GM19438 (cell line): Measurements from ENCODE around the gene ARHGAP15.

Experiments
- ATAC-seq: cut with Tn5 transposase; IDR thresholded peaks from one replicate; pipeline ENCODE4 v1.9.1; 2021; ENCODE audit warnings: low read depth; ENCODE audit not compliant: unreplicated experiment

Gene ARHGAP15

DNA sequence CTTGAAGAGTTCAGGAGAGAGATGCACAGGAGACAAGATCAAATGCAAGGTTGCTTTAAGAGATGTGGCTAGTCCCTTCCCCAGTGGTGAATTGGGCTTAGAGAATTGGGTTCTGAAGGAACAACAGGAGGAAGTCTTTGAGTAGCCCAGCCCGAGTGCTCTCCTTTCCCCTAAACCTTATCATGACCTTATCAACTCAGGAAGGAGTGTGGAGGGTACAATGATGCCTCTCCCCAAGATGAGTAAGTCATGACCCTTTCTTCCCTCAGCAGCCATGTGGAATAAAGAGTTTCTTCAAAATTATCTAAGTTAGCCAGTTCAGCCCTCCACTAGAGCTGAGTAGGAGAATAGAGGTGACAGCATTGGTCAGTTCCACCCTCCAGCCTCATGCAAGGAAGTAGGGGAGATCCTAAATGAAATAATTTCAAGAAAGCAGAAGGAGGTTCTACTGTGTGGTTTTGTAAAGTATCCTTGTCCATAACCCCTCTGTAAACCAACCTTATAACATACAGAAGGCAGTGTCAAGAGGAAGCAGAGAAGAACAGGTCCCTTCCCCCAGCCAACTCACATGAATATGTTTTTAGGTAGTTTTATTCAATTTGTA is 88.4 kb downstream of the ARHGAP15 start:
- ATAC-seq, result no peak

DNA sequence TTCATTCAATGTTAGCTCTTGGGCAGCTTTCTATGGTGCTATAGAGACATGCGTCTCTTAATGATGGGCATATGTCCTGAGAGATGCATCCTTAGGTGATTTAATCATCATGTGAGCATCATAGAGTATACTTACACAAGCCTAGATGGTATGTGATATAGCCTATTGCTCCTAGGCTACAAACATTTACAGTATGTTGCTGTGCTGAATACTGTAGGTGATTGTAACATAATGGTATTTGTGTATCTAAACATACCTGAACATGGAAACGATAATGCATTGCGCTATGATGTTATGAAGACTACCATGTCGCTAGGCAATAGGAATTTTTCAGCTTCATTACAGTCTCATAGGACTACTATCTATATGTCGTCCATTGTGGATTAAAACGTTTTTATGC is 89.4 kb downstream of the ARHGAP15 start:
- no peak for ATAC-seq

DNA sequence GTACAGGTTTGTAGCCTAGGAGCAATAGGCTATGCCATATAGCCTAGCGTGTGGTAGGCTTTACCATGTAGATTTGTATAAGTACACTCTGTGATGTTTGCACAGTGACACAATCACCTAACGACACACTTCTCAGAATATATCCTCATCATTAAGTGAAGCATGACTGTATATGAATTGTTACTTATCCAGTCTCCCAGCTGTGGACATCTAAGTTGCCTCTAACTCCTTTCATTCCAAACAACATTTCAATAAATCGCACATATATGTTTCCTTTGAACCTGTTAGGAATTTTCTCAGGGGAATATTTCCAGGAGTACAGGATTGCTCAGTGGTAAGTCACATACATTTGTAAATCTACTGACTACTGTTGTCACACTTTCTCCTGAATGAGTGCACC is 90.0 kb downstream of the ARHGAP15 start:
- no peak for ATAC-seq

- ATAC-seq, result no peak
Observed at GRCh38 chr2:143223556-143223955, 94.3 kb downstream of the ARHGAP15 start.

- ATAC-seq, result no peak
Observed at GRCh38 chr2:143225931-143226330, 96.7 kb downstream of the ARHGAP15 start.

DNA sequence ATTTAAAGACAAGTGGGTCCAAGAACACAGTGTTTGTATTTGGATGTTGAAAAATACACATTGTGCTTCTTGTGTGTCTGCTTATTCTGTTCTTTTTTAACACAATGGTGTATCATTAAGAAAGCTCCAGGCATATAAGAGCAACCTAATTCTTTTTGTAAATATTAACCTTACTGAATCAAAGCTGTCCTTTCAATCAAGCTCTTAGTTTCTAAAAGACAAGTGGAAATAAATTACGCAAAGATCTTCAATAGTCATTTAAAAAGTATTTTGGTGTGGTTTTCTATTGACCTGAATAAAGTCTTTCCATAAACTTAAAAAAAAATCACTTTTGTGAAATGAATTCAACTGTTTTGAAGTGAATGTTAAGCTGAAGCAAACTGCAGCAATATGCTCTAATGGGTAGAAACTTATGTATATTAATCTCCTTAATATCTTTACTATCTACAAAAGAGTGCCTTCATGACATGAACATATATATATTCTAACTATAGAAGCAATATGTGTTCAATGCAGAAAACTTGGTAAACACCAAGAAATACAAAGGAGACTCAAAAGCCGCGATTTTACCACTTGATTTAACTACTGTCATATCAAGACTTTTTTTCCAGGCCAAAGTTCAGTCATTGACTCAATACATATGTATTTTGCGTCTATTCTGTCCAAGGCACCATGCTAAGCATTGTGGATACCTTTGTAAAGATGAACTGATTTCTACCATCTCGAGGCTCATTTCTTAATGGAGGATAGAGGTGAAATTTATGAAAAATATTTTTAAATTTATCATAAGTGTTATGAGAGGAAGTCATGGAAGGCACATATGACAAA is 97.7 kb downstream of the ARHGAP15 start:
- ATAC-seq, result no peak

GRCh38 chr2:143229411-143229810 is 100.2 kb downstream of the ARHGAP15 start:
- ATAC-seq, result no peak

DNA sequence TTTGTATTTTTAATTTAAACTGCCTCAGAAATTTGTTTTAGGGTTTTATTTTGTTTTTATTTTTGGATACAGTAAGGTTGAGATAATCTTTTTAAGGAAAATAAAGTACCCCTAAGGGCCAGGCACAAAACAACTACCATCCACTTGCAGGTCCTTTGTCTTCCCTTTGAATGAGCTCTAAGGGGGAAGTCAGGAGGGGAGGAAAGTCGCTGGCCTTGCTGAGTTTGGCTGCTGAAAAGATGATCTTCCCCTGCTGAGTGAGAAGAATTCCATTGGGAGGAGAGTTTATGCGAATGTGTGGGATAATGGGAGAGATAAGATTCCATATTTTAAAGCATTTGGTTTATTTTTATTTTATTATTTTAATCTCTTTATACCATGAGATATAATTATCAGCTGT is 100.7 kb downstream of the ARHGAP15 start:
- no peak for ATAC-seq

DNA sequence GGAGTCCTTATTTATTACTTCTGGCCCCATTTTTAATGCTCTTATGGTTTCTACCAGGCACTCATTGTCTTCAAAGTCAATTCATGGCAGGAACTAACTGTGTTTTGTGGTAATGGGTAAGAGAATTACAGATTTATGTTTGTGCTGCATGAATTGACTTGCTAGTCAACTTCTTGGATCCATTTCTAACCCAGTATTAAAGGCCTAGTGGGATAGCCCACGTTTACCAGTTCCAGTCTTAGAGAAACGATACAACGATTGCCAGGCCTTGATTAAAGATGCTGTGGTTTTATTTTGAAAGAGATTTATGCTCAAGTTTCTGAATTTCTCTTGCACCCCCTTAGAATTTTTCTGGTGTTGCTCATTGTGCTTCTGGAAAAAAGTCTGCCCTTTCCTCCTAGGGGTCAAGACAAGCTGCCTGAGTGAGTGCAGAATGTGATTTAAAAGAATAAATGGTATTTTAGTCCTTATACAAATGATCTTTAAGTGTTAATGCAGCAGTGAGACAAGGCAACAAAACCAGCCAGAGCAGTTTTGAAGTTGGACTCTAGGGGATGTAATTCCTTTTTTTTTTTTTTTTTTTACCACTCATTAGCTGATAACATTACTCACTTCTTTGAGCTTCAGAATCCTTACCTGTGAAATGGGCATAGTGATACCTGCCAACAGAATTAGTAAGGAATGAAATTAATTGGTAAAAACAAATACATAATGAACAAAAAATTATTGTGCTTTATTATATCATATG is 101.5 kb downstream of the ARHGAP15 start:
- no peak for ATAC-seq

- ATAC-seq, result no peak
Observed at GRCh38 chr2:143231254-143231645, 102.0 kb downstream of the ARHGAP15 start.

DNA sequence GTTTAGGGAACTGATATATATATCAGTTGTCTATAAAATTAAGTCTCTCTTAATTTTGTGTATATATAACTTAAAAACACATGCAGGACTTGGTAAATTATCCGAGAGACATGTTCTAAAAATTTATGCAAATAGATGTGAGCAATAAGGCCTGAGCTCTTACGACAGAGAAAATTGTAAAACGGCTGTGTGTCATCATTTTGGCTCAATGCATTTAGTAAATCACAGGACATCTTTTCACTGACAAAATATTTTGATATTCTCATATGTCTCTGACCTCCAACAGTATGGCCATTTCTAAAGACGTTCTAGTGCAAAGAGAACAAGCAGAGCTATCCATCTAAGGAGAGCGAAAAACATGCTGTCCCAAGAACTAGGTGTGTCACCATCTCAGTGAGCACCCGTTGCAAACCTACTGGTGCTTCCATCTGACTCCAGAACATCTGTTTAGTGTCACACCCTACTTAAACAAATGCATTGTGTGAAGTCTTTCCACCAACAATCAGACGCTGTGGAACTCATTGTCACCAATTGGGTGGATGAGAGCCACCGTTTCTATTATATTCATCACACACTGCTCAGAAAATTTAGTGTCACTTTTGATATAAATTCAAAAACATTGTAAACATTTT is 108.0 kb downstream of the ARHGAP15 start:
- no peak for ATAC-seq

- ATAC-seq, result no peak
Observed at GRCh38 chr2:143241403-143242088, 112.3 kb downstream of the ARHGAP15 start.

GRCh38 chr2:143246246-143246645 is 117.0 kb downstream of the ARHGAP15 start:
- no peak for ATAC-seq

DNA sequence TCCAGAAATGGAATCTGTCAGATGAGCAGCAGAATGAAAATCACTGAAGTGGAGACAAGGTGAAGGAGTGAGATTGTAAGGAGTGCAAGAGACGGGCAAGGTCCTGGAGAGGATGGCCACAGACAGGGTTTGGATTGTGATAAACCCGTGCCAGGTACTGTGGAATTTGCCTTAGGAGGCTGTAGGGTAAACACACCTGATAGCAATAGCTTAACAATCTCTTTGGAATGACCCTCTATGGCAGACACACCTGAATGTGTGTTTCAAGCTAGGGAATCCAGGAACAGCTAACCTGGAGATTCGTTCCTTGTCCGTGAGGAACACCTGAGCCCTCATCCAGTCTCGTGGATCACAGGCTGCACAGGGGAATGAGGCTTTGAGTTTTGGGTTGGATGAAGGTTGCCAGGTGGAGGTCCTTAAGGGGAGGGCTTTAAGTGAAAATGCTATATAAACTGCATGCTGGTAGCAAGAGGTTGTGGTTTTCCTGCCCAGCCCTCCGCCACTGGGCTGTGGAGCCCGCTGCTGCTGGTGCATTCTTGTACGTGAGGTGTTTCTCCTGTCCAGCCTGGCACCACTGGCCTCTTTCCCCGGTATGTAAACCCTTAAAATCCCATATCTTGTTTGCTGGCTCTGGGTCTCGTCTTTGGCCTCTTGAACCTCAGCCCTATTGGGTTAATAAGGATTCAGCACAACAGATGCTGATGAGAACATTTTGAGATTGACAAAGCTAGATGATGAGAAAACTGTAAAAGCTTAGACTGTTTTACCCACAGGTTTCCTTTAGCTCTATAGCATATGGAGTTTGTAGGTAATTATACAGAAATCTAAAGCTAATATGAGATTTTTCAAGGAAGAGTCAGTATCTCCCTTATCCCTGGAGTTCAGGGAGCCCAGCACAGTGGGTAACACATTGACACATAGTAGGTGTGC is 117.9 kb downstream of the ARHGAP15 start:
- no peak for ATAC-seq

DNA sequence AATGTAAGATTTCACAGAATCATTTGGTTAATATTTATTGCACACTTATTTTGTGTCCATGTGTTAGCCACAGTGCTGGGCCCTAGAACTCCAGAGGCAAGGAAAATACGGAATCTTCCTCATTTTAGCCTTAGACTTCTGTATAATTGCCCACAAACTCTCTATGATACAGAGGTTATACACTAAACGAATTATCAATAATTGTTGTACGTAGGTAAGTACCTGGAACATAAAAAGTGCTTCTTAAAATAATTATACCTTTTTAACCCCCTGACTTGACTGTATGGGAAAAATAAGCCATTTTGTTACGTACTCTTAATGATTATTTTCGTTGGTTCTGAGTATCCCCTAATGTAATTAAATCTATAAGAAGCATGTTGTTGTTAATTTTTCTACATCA is 119.4 kb downstream of the ARHGAP15 start:
- no peak for ATAC-seq

DNA sequence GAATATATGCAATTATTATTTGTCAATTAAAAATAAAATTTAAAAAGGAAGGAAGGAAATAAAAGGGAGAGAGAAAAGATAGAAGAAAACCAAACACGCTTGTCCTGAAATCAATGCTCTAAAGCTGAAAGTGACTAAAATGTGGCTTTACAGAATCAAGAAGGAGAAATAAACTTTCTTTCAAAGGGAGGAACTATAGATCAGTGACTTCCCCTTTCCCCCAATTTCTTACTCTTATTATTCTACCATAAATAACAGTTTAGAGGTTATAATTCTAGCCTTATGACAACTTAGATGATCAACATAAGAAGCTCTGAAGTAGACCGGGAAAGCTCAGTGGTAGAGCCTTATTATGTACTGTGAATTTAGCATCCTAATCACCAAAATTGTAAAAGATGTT is 122.5 kb downstream of the ARHGAP15 start:
- no peak for ATAC-seq

- no peak for ATAC-seq
Observed at GRCh38 chr2:143252138-143252907, 123.1 kb downstream of the ARHGAP15 start.

- ATAC-seq, result no peak
Observed at GRCh38 chr2:143254110-143254509, 124.9 kb downstream of the ARHGAP15 start.

DNA sequence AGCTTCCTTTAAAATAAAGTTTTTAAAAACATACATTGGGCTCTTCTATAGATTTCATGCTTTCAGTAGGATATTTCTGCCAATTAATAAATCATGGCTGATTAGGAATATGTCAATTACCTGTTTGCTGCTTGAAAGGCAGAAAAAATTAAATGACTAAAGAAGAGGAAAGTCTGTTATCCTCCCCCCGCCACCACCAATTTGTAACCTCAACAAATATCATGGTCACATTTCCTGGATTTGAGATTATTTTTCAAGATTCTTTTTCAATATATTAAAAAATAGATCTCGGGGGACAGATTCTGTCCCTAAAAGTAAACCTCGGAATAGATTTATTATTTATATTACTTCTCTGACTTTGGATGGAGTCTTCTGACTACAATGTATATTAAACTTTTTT is 125.9 kb downstream of the ARHGAP15 start:
- no peak for ATAC-seq
